Measurements from ENCODE around the gene SPRED2.

The SPRED2 gene

DNA sequence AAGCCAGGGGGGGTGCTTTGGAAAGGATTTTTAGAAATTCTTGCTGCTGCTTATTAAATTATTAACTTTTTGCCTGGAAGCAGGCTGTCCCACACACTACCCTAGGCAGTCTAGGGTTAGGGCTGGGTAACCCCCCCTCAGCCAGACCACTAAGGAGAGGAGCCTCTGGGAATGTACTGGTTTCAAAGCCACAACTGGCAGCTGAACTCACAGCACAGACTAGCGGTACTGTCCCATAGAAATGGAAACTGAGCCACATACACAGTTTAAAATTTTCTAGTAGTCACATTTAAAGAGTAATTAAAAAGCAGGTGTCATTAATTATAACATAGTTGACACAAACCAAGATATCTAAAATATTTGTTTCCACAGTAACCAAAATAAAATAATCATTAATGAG lies 50.1 kb downstream of the SPRED2 start:
- Histone ChIP-seq H3K79me2 (ENCODE audit: control insufficient read depth, low read length) (peaks cover 38% of the 10 kb centered on the region), H3K4me1 (ENCODE audit: control insufficient read depth, low read length) (peaks cover 74% of the 10 kb centered on the region), H3K4me2 (ENCODE audit: low read length) (peak overlapping the region; percentile 76), H4K20me1 (ENCODE audit: control insufficient read depth, insufficient read depth, low read depth, low read length) (peaks cover 3% of the 10 kb centered on the region; the same call in 1 of the 2 replicates), H3K36me3 (ENCODE audit: control insufficient read depth, low read length) (no peaks in the 10 kb centered on the region), H3F3A (ENCODE audit: control insufficient read depth, insufficient read depth) (peaks cover 8% of the 10 kb centered on the region), H3K9me2 (replicated peaks; ENCODE audit: control insufficient read depth, low read length) (no peaks in the 10 kb centered on the region), H3K27me3 (ENCODE audit: control insufficient read depth, low read length) (no peaks in the 10 kb centered on the region), H3K9me3 (ENCODE audit: control insufficient read depth, insufficient read depth, low read length) (no peaks in the 10 kb centered on the region), H3K4me3 (ENCODE audit: low read length) (no peak overlapping the region), H3K27ac (ENCODE audit: low read depth, low read length) (0 out of 2 replicates have a peak overlapping the region, but pooled peaks have one; percentile 68)
- TF ChIP-seq, protein P1, sequence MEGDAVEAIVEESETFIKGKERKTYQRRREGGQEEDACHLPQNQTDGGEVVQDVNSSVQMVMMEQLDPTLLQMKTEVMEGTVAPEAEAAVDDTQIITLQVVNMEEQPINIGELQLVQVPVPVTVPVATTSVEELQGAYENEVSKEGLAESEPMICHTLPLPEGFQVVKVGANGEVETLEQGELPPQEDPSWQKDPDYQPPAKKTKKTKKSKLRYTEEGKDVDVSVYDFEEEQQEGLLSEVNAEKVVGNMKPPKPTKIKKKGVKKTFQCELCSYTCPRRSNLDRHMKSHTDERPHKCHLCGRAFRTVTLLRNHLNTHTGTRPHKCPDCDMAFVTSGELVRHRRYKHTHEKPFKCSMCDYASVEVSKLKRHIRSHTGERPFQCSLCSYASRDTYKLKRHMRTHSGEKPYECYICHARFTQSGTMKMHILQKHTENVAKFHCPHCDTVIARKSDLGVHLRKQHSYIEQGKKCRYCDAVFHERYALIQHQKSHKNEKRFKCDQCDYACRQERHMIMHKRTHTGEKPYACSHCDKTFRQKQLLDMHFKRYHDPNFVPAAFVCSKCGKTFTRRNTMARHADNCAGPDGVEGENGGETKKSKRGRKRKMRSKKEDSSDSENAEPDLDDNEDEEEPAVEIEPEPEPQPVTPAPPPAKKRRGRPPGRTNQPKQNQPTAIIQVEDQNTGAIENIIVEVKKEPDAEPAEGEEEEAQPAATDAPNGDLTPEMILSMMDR (IDR thresholded peaks at IDR 0.05; ENCODE audit: low read depth, low read length, poor library complexity, severe bottlenecking) = no peak
- TF ChIP-seq EZH2phosphoT487 (IDR thresholded peaks at IDR 0.05; ENCODE audit: borderline replicate concordance, low read length) = no peak

DNA sequence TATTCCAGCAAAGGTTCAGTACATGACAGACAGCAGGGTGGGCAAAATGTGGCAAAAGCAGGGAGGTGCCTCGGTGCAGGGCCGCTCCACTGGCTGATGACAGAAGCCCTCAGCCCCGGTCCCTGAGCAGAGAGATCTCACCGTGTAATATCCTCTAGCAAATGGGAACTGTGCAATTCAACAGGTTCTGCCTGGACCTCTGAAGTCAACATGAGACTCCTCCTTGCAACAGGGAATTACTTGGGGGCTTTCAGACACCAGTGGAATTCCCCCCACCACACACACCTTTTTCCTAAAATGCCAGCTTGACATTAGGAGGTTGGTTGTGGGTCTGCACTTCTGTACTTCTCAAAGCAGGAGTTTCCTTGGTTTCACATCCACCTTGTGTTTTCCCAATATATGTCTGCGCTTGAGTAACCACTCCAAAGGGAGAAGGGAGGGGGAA lies 50.8 kb downstream of the SPRED2 start:
- H3K4me1 ChIP-seq (ENCODE audit: control insufficient read depth, low read length) = peaks cover 67% of the 10 kb centered on the region
- no peaks in the 10 kb centered on the region for H3K27me3 ChIP-seq (ENCODE audit: control insufficient read depth, low read length)
- no peak for TF ChIP-seq EZH2phosphoT487 (IDR thresholded peaks at IDR 0.05; ENCODE audit: borderline replicate concordance, low read length)
- TF ChIP-seq, protein P1 (IDR thresholded peaks at IDR 0.05; ENCODE audit: low read depth, low read length, poor library complexity, severe bottlenecking) = no peak
- H3K9me2 ChIP-seq (replicated peaks; ENCODE audit: control insufficient read depth, low read length) = no peaks in the 10 kb centered on the region
- no peak overlapping the region for H3K4me2 ChIP-seq (ENCODE audit: low read length)
- H3F3A ChIP-seq (ENCODE audit: control insufficient read depth, insufficient read depth) = peaks cover 8% of the 10 kb centered on the region
- H3K27ac ChIP-seq (ENCODE audit: low read depth, low read length) = no peak overlapping the region
- H4K20me1 ChIP-seq (ENCODE audit: control insufficient read depth, insufficient read depth, low read depth, low read length) = peaks cover 3% of the 10 kb centered on the region; the same call in 1 of the 2 replicates
- H3K4me3 ChIP-seq (ENCODE audit: low read length) = no peak overlapping the region
- no peaks in the 10 kb centered on the region for H3K36me3 ChIP-seq (ENCODE audit: control insufficient read depth, low read length)
- peaks cover 32% of the 10 kb centered on the region for H3K79me2 ChIP-seq (ENCODE audit: control insufficient read depth, low read length)
- no peaks in the 10 kb centered on the region for H3K9me3 ChIP-seq (ENCODE audit: control insufficient read depth, insufficient read depth, low read length)

DNA sequence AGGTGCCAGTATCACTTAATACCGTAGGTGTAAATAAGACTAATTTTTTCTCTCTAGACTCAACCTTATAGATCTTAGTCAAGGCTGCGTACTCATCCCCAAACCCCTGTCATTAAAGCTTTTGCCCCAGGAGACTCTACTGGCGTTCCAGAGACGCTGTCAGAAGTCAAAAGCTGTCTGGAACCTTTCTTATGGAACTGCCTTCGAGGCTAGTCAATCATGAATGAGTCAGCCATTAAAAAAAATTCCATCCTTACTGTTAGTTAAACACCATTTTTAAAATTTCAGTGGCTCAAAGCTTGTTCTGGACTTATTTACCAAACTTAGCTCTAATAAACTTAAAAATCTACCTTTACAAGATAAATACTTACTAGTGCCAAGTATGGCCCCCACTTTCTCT lies 52.1 kb downstream of the SPRED2 start:
- no peaks in the 10 kb centered on the region for H3K9me2 ChIP-seq (replicated peaks; ENCODE audit: control insufficient read depth, low read length)
- H3K9me3 ChIP-seq (ENCODE audit: control insufficient read depth, insufficient read depth, low read length) = no peaks in the 10 kb centered on the region
- no peak overlapping the region for H3K4me3 ChIP-seq (ENCODE audit: low read length)
- H3K27me3 ChIP-seq (ENCODE audit: control insufficient read depth, low read length) = no peaks in the 10 kb centered on the region
- H3K79me2 ChIP-seq (ENCODE audit: control insufficient read depth, low read length) = peaks cover 25% of the 10 kb centered on the region
- TF ChIP-seq EZH2phosphoT487 (IDR thresholded peaks at IDR 0.05; ENCODE audit: borderline replicate concordance, low read length) = no peak
- TF ChIP-seq, protein P1 (IDR thresholded peaks at IDR 0.05; ENCODE audit: low read depth, low read length, poor library complexity, severe bottlenecking) = no peak
- H3K4me1 ChIP-seq (ENCODE audit: control insufficient read depth, low read length) = peaks cover 64% of the 10 kb centered on the region
- no peak overlapping the region for H3K4me2 ChIP-seq (ENCODE audit: low read length)
- no peaks in the 10 kb centered on the region for H4K20me1 ChIP-seq (ENCODE audit: control insufficient read depth, insufficient read depth, low read depth, low read length)
- no peak overlapping the region for H3K27ac ChIP-seq (ENCODE audit: low read depth, low read length)
- peaks cover 8% of the 10 kb centered on the region for H3F3A ChIP-seq (ENCODE audit: control insufficient read depth, insufficient read depth)
- no peaks in the 10 kb centered on the region for H3K36me3 ChIP-seq (ENCODE audit: control insufficient read depth, low read length)
